CD4-positive, alpha-beta T cell treated with Interleukin-4 for 1 hour (primary cell): Measurements from ENCODE around the gene MEA1.

Experiments used
- DNase-seq, 2 donors: peaks; one replicate each; pipeline ENCODE4 v3.0.0-alpha.2; 2020 to 2022

The MEA1 gene

GRCh38 chr6:43037706-43038105 is 24.0 kb upstream of the MEA1 start:
- no peak for DNase-seq

- DNase-seq: no peak
Measured at GRCh38 chr6:43037197-43037596, 23.5 kb upstream of the MEA1 start.

GRCh38 chr6:43036712-43037111 is 23.0 kb upstream of the MEA1 start:
- DNase-seq: no peak

- no peak for DNase-seq
Measured at GRCh38 chr6:43035495-43036194, 21.9 kb upstream of the MEA1 start.

- DNase-seq: no peak
Measured at GRCh38 chr6:43034190-43034525, 20.4 kb upstream of the MEA1 start.

GRCh38 chr6:43033496-43034189 is 19.9 kb upstream of the MEA1 start:
- DNase-seq: no peak

- no peak for DNase-seq
Measured at GRCh38 chr6:43032326-43032725, 18.6 kb upstream of the MEA1 start.

GRCh38 chr6:43029120-43029519 is 15.4 kb upstream of the MEA1 start:
- no peak for DNase-seq

GRCh38 chr6:43026365-43026764 is 12.6 kb upstream of the MEA1 start:
- no peak for DNase-seq

GRCh38 chr6:43024436-43024835 is 10.7 kb upstream of the MEA1 start:
- no peak for DNase-seq

- peak; percentile 61 to 65 for DNase-seq
Measured at GRCh38 chr6:43021270-43022047, 7.7 kb upstream of the MEA1 start, which contains the start of gene RRP36. Gene RRP36, plus strand, starts transcription at chr6:43021623. Its CDS starts 32 bp downstream, at chr6:43021655.

- DNase-seq: no peak
Measured at GRCh38 chr6:43020847-43021246, 7.1 kb upstream of the MEA1 start.

- DNase-seq: no peak
Measured at GRCh38 chr6:43020052-43020705, 6.4 kb upstream of the MEA1 start.

- DNase-seq: no peak
Measured at GRCh38 chr6:43019152-43019551, 5.4 kb upstream of the MEA1 start.

GRCh38 chr6:43016943-43017334 is 3.2 kb upstream of the MEA1 start:
- DNase-seq: no peak

- DNase-seq: no peak
Measured at GRCh38 chr6:43016176-43016942, 2.6 kb upstream of the MEA1 start.

- no peak for DNase-seq
Measured at GRCh38 chr6:43014434-43014909, 726 bp upstream of the MEA1 start.

GRCh38 chr6:43013097-43013842 is 476 bp downstream of the MEA1 start:
- DNase-seq: no peak

GRCh38 chr6:43012364-43012763 is 1.4 kb downstream of the MEA1 start:
- no peak for DNase-seq

- DNase-seq: no peak
Measured at GRCh38 chr6:43011207-43011606, 2.5 kb downstream of the MEA1 start.

GRCh38 chr6:43009124-43009523 is 4.6 kb downstream of the MEA1 start:
- DNase-seq: peak; percentile 38 to 42

GRCh38 chr6:43007126-43007525 is 6.6 kb downstream of the MEA1 start:
- DNase-seq: no peak
